GM21515 (cell line): ENCODE data around the gene SARS2.
"Not testable (repeated sequence)": the region's sequence is repeated elsewhere in the genome, so short reads cannot be mapped to it uniquely, and the experiment has no call there.

Source experiments
- ATAC-seq: cut with Tn5 transposase; IDR thresholded peaks from one replicate; pipeline ENCODE4 v1.9.1; 2021; ENCODE audit not compliant: unreplicated experiment

The SARS2 gene

GRCh38 chr19:38946229-38947010 is 15.9 kb upstream of the SARS2 start:
- no peak for ATAC-seq

GRCh38 chr19:38945562-38946228 is 15.1 kb upstream of the SARS2 start:
- ATAC-seq: no peak

- ATAC-seq: no peak
Observed at GRCh38 chr19:38944981-38945506, 14.5 kb upstream of the SARS2 start.

GRCh38 chr19:38942471-38943181 is 12.1 kb upstream of the SARS2 start:
- ATAC-seq: no peak

GRCh38 chr19:38941979-38942378 is 11.4 kb upstream of the SARS2 start:
- ATAC-seq: no peak

- ATAC-seq: not testable (repeated sequence)
Observed at GRCh38 chr19:38941466-38941865, 10.9 kb upstream of the SARS2 start.

- no peak for ATAC-seq
Observed at GRCh38 chr19:38939957-38940356, 9.4 kb upstream of the SARS2 start.

- no peak for ATAC-seq
Observed at GRCh38 chr19:38933544-38933943, 3.0 kb upstream of the SARS2 start.

- ATAC-seq: no peak
Observed at GRCh38 chr19:38932425-38933179, 2.0 kb upstream of the SARS2 start.

- ATAC-seq: no peak
Observed at GRCh38 chr19:38931521-38931793, 894 bp upstream of the SARS2 start.

- ATAC-seq: peak; percentile 90
Observed at GRCh38 chr19:38930776-38931520, 385 bp upstream of the SARS2 start, which contains the start of gene MRPS12. Gene MRPS12 (plus strand): TSS chr19:38930944. CDS start chr19:38931295, 351 bp downstream.

GRCh38 chr19:38928391-38929001 is 2.1 kb downstream of the SARS2 start:
- no peak for ATAC-seq

GRCh38 chr19:38924388-38924787 is 6.2 kb downstream of the SARS2 start:
- ATAC-seq: no peak

- no peak for ATAC-seq
Observed at GRCh38 chr19:38922482-38922881, 8.1 kb downstream of the SARS2 start.

GRCh38 chr19:38921420-38922274 is 8.9 kb downstream of the SARS2 start:
- ATAC-seq: no peak

GRCh38 chr19:38920602-38921419 is 9.8 kb downstream of the SARS2 start:
- no peak for ATAC-seq

- no peak for ATAC-seq
Observed at GRCh38 chr19:38919837-38920601, 10.5 kb downstream of the SARS2 start.
